K562 (cell line): ENCODE results near the gene FAM89B. TPM values are rescaled to one million over a fixed set of nuclear protein-coding genes. Genes with fewer than 3 reads are reported as not detected.

Experiments used
- ARHGAP35 ChIP-seq: fragments of 450-650 bp; IDR thresholded peaks from 2 replicates; pipeline ENCODE4 v1.6.1; 2018; ENCODE audit not compliant: partially characterized antibody
- FOXJ2 ChIP-seq: fragments of 200-800 bp; sonication (Bioruptor generic); IDR thresholded peaks from 2 replicates; pipeline ENCODE4 v1.6.1; 2016; ENCODE audit warnings: missing genetic modification characterization, missing compliant biosample characterization
- ILK ChIP-seq: fragments of 450-650 bp; IDR thresholded peaks from 2 replicates; pipeline ENCODE4 v1.6.1; 2016; ENCODE audit warnings: missing genetic modification characterization, low read depth, mild to moderate bottlenecking, missing compliant biosample characterization, moderate library complexity, borderline replicate concordance
- JUND ChIP-seq, 2 experiments: IDR thresholded peaks; 2 replicates in 1 of 2; 3 replicates in 1 of 2; pipeline ENCODE4 v1.6.1; 2011; ENCODE audit warnings: borderline replicate concordance in 2 of 2, low read depth in 2 of 2, low read length in 2 of 2, improper control_type of control experiment in 1 of 2, missing biosample characterization in 1 of 2, missing genetic modification characterization in 1 of 2, missing genetic modification reagents in 1 of 2
- LEF1 ChIP-seq: fragments of 450-650 bp; IDR thresholded peaks from 2 replicates; pipeline ENCODE4 v1.6.1; 2016; ENCODE audit warnings: mild to moderate bottlenecking
- PHB2 ChIP-seq: fragments of 450-650 bp; IDR thresholded peaks from 2 replicates; pipeline ENCODE4 v1.6.1; 2017; ENCODE audit warnings: low read depth
- PRMT5 ChIP-seq: sonication (generic); formaldehyde crosslinking; IDR thresholded peaks from 2 replicates; pipeline ENCODE4 v1.5.0; 2020; ENCODE audit warnings: missing genetic modification reagents
- PTRF ChIP-seq: fragments of 450-650 bp; IDR thresholded peaks from 2 replicates; pipeline ENCODE4 v1.6.1; 2016; ENCODE audit warnings: mild to moderate bottlenecking, missing genetic modification characterization, missing compliant biosample characterization
- RBM22 ChIP-seq: fragments of 200-400 bp; formaldehyde crosslinking; IDR thresholded peaks from 2 replicates; pipeline ENCODE4 v1.6.1; 2018; ENCODE audit warnings: low read length, low read depth; ENCODE audit not compliant: poor library complexity, severe bottlenecking
- ZKSCAN8 ChIP-seq: fragments of 200-800 bp; sonication (Bioruptor generic); IDR thresholded peaks from 2 replicates; pipeline ENCODE4 v1.6.1; 2016; ENCODE audit warnings: missing genetic modification characterization, missing compliant biosample characterization
- ZNF551 ChIP-seq: fragments of 250-450 bp; sonication (Bioruptor Pico); IDR thresholded peaks from 2 replicates; pipeline ENCODE4 v1.5.0; 2021; ENCODE audit warnings: mild to moderate bottlenecking, moderate library complexity
- ZSCAN29 ChIP-seq: fragments of 450-650 bp; IDR thresholded peaks from 2 replicates; pipeline ENCODE4 v1.6.1; 2017
- polyA plus RNA-seq, 8 experiments: library from polyadenylated mRNA; depleted of rRNA in 4 of 8; stranded (reverse) in 5 of 8; unstranded in 3 of 8; fragments of >200 nt; fragmentation: Nextera tagmentation in 2 of 8; fragmentation: Illumina TruSeq in 1 of 8; extraction: Ambion mirVana in 2 of 8; extraction: Trizol in 1 of 8; gene quantifications; 2 replicates each; pipeline versions ENCODE4 v1.2.1 to v1.2.3, GENCODE V29; 2011 to 2014; ENCODE audit warnings: inconsistent platforms in 1 of 8, missing spikeins in 1 of 8
- total RNA-seq, 7 experiments: library from RNA; depleted of rRNA in 6 of 7; stranded (reverse); fragments of >200 nt in 6 of 7; fragmentation: Illumina TruSeq in 2 of 7; extraction: Trizol in 2 of 7; gene quantifications; 2 replicates each; pipeline versions ENCODE4 v1.2.1 to v1.2.3, GENCODE V29; 2011 to 2021; ENCODE audit warnings: low replicate concordance in 1 of 7
- TF ChIP-seq, protein P1 (sequence below): fragments of 250-450 bp; sonication (Bioruptor Pico); IDR thresholded peaks from 2 replicates; pipeline ENCODE4 v1.8.0; 2022; ENCODE audit warnings: moderate library complexity, mild to moderate bottlenecking, inconsistent platforms
- TF ChIP-seq, protein P2 (sequence below), 2 experiments: fragments of 450-650 bp; IDR thresholded peaks; 2 replicates each; pipeline ENCODE4 v1.6.1; 2016; ENCODE audit warnings: mild to moderate bottlenecking in 2 of 2, borderline replicate concordance in 1 of 2, low read depth in 1 of 2, moderate library complexity in 1 of 2
- TF ChIP-seq, protein P3 (sequence below): fragments of 450-650 bp; formaldehyde crosslinking; IDR thresholded peaks from 2 replicates; pipeline ENCODE4 v1.4.0; 2022; ENCODE audit warnings: missing genetic modification characterization

FAM89B gene
- total and polyA plus RNA-seq, 9 of the 15 experiments (the other 6 are each of a cell fraction or from before 2014, with no cell fraction given), result 0.32 to 27.6 (median 11.9) TPM

DNA sequence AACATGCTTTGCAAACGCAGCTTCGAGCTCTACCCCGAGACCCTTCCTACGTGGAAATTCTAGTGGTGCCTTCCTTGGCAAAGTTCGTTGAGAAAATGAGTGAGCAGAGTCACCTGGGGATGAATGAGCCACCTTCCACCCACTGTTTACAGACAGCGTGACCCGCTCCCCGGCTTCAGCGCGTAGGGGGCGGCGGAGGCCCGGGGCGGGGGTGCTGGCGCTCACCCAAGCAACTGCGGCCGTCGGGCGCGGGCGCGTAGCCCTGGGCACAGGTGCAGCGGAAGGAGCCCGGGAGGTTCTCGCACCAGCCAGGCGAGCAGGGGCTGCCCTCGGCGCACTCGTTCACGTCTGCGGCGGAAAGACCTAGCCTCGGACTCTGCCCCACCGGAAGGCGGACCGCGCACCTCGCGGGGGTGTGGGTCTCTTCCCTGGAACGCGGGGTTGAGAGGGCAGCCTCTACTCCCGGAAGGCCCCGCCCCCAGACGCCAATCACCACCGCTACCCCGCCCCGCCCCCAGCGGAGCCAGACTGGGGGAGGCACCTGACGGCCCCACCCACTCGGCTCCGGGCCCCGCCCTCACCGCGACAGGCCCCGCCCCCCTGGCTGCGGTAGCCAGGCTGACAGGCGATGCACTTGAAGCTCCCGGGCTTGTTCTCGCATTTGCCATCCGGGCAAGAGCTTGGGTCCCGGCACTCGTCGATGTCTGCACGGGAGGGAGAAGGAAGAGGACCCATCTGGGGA lies 25.9 kb upstream of the FAM89B start (continued):
- TF ChIP-seq PRMT5 (CRISPR knock-in tag) (no peak), ZKSCAN8 (CRISPR knock-in tag) (no peak), LEF1 (no peak), PTRF (tag) (no peak), JUND (IDR thresholded peaks at IDR 0.05; ENCODE audit: borderline replicate concordance, low read depth, low read length) (0 out of 2 replicates have a peak, but pooled peaks have one; percentile 2), JUND (tag; IDR thresholded peaks at IDR 0.05; ENCODE audit: borderline replicate concordance, low read depth, low read length) (no peak), FOXJ2 (tag) (no peak), PHB2 (no peak), ZNF551 (no peak), ZSCAN29 (no peak), ILK (tag) (no peak), ARHGAP35 (no peak), RBM22 (no peak)
- TF ChIP-seq, protein P1, sequence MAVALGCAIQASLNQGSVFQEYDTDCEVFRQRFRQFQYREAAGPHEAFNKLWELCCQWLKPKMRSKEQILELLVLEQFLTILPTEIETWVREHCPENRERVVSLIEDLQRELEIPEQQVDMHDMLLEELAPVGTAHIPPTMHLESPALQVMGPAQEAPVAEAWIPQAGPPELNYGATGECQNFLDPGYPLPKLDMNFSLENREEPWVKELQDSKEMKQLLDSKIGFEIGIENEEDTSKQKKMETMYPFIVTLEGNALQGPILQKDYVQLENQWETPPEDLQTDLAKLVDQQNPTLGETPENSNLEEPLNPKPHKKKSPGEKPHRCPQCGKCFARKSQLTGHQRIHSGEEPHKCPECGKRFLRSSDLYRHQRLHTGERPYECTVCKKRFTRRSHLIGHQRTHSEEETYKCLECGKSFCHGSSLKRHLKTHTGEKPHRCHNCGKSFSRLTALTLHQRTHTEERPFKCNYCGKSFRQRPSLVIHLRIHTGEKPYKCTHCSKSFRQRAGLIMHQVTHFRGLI (CRISPR knock-in tag), result no peak
- TF ChIP-seq, protein P2, sequence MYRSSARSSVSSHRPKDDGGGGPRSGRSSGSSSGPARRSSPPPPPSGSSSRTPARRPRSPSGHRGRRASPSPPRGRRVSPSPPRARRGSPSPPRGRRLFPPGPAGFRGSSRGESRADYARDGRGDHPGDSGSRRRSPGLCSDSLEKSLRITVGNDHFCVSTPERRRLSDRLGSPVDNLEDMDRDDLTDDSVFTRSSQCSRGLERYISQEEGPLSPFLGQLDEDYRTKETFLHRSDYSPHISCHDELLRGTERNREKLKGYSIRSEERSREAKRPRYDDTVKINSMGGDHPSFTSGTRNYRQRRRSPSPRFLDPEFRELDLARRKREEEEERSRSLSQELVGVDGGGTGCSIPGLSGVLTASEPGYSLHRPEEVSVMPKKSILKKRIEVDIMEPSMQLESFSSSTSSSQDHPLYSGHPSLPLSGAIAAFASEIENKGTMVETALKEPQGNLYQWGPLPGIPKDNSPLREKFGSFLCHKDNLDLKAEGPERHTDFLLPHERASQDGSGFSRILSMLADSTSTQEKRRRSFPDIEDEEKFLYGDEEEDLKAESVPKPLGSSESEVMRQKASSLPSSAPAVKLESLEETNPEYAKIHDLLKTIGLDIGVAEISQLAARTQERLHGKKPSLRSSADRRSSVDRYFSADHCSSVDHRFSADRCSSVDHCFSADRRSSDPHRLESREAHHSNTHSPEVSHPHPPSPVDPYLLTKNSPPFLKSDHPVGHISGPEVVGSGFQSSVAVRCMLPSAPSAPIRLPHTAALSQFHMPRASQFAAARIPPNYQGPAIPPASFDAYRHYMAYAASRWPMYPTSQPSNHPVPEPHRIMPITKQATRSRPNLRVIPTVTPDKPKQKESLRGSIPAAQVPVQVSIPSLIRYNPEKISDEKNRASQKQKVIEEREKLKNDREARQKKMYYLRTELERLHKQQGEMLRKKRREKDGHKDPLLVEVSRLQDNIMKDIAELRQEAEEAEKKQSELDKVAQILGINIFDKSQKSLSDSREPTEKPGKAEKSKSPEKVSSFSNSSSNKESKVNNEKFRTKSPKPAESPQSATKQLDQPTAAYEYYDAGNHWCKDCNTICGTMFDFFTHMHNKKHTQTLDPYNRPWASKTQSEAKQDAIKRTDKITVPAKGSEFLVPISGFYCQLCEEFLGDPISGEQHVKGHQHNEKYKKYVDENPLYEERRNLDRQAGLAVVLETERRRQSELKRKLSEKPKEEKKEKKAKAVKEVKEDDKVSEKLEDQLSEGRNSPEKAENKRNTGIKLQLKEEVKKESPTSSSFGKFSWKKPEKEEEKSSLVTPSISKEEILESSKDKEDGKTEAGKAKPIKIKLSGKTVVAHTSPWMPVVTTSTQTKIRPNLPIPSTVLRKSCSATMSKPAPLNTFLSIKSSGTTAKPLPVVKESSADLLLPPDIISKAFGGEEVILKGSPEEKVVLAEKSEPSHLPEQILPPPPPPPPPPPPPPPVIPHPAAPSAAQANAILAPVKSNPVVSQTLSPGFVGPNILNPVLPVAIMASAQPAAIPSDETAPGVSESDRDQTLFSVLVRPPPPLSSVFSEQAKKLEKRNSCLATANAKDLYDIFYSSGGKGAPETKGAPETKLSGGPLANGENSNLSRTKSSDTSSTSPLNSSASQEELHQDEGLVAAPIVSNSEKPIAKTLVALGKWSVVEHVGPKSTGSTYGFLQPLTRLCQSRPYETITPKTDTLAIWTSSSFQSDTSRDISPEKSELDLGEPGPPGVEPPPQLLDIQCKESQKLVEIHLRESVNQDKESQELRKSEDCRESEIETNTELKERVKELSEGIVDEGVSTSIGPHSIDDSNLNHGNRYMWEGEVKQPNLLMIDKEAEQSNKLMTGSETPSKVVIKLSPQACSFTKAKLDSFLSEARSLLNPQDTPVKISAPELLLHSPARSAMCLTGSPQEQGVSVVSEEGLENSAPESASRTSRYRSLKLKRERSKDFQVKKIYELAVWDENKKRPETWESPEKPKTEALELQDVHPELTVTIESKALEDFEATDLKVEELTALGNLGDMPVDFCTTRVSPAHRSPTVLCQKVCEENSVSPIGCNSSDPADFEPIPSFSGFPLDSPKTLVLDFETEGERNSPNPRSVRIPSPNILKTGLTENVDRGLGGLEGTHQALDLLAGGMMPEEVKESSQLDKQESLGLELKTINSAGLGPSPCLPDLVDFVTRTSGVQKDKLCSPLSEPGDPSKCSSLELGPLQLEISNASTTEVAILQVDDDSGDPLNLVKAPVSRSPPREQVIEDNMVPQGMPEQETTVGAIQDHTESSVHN (IDR thresholded peaks at IDR 0.05; ENCODE audit: borderline replicate concordance in 1 of 2, low read depth in 1 of 2), result no peak
- TF ChIP-seq, protein P3, sequence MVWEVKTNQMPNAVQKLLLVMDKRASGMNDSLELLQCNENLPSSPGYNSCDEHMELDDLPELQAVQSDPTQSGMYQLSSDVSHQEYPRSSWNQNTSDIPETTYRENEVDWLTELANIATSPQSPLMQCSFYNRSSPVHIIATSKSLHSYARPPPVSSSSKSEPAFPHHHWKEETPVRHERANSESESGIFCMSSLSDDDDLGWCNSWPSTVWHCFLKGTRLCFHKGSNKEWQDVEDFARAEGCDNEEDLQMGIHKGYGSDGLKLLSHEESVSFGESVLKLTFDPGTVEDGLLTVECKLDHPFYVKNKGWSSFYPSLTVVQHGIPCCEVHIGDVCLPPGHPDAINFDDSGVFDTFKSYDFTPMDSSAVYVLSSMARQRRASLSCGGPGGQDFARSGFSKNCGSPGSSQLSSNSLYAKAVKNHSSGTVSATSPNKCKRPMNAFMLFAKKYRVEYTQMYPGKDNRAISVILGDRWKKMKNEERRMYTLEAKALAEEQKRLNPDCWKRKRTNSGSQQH (CRISPR knock-in tag), result peak; percentile 19; the same call in 1 of the 2 replicates
